Raji (cell line): Measurements from ENCODE around the gene PRR14L.

Experiments used
- POLR2A ChIP-seq: IDR thresholded peaks from 2 replicates; pipeline ENCODE4 v1.6.1; 2011; ENCODE audit warnings: low read depth, low read length, control low read depth; ENCODE audit not compliant: insufficient read depth

The PRR14L gene

DNA sequence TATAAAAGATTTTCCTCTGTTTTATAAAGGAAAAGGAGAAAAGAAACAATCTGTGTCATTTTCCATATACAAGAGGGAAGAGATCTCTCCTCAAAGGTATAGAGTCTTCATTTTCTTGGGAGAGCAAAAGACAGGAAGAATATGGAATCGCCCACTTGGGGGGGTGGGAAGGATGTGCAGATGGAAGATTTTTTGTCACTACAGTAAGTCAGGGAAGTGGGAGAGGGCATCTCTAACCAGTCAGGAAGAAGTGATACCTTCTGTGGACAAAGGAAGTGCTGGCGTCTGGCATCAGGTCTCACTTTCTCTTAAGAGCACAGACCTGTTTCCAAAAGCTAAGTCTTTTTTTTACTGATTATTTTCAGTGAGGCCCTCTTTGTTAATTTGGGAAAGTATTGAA, 1.4 kb downstream of the PRR14L start:
- no peak for TF ChIP-seq POLR2A

DNA sequence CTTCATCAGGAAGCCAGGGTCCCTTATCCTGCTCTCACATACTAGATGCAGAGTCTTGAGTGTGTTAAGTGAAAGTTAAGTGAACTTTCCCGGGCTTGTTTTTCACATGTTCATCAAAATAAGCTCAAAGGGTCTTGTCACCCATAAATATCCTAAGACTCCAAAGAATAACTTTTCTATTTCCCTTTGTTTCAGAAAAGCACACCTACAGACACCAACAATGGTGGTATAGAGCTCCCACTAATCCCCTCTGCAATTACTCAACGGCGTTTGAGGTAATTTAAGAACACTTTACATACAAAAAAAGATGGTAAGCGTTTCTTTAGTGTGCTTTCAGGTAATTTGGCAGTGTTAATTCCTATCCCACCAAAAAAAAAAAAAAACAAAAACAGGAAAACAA, 2.5 kb downstream of the PRR14L start:
- no peak for TF ChIP-seq POLR2A

- TF ChIP-seq POLR2A, result no peak
These were observed 6.1 kb downstream of the PRR14L start for GRCh38 chr22:31743871-31744270.

DNA sequence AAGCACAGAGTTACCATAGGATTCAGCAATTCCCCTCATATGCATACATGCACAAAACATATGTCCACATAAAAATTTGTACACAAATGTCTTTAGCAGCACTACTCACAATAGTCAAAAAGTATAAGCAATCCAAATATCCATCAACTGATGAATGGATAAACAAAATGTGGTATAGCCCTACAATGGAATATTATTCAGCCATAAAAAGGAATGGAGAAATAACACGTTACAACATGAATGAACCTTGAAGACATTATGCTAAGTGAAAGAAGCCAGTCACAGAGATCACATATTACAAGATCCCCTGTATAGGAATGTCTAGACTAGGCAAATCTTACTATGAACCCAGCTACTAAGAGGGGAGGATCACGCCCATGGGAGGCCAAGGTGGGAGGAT, 7.2 kb downstream of the PRR14L start:
- TF ChIP-seq POLR2A, result no peak

DNA sequence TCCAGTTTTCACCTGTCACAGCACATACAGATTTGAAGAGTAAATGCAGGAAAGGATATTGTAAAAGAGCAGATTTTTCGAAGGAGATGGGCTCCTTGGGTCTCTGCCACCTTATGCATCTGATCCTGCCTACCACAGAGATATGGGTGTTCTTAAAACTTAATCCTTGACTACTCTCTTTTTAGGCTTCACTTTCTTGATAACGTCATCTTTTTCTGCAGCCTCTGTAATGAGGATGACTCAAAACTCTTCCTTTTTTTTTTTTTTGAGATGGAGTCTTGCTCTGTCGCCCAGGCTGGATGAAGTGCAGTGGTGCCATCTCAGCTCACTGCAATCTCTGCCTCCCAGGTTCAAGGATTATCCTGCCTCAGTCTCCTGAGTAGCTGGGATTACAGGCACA, 7.8 kb downstream of the PRR14L start:
- no peak for TF ChIP-seq POLR2A

DNA sequence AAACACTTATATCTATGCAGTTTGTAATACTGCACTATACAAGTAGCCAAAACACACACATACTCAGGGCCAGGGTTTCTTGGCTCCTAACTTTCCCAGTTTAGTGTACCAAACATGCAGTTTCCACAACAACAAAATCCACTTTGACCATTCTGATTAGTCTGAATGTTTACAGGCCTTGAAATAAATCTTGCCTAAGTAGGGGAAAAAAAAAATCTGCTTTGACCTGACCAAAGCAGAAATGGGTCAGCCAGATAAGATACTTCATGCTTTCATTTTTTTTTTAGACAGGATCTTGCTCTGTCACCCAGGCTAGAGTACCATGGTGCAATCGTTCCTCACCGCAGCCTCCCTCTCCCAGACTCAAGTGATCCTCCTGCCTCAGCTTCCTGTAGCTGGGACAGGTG, 10.1 kb downstream of the PRR14L start:
- TF ChIP-seq POLR2A, result no peak

DNA sequence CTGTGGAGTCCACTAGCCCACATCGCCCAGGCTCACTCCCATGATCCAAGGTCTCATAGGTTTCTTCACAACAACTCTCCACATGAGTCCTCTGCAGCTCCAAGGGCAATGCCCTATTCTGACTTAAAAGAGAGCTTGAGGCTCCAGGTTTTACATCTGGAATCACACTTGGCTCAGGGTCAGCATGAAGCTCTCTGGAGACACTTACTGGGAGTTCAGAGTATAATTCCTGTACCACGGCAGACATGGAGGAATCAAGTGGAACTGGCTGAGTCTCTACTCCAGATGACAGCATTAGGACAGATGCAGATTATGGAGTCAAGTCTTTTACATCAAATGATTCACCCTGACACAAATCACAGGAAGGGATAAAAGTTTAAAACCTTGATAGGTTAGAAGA, 11.4 kb downstream of the PRR14L start:
- no peak for TF ChIP-seq POLR2A

DNA sequence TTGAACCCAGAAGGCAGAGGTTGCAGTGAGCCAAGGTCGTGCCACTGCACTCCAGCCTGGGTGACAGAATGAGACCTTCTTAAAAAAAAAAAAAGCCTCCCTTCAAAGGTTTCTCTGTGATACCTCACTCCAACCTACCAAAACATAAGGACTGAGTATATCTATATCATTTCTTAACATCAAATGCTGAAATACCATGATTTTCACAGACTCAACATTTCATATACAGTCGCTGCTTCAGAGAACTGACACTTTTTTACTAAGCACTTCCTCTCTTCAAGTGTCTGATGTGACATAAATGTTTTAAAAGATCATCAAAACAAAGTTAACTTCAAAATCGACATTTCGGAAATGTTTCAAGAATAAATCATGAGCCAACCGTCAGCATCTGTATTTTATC, 12.0 kb downstream of the PRR14L start:
- no peak for TF ChIP-seq POLR2A

GRCh38 chr22:31736458-31736857, 13.5 kb downstream of the PRR14L start:
- no peak for TF ChIP-seq POLR2A

DNA sequence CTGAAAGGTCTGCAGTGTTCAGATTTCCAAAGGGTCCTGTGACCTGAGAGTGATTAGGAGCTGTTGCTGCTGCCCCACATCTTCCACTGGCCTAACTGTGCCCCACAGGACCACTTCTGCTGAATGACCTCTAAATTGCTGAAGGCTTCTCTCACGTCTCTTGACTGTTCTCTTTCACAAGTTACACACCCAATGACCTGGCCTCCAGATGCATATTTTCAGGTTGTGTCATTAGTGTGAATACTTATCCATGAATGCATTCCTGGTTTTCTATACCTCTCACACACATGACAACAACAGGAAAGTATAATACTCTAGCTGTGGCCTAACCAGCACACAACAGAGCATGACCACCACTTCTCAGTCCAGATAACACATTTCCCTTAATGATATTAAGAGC, 15.4 kb downstream of the PRR14L start:
- no peak for TF ChIP-seq POLR2A

DNA sequence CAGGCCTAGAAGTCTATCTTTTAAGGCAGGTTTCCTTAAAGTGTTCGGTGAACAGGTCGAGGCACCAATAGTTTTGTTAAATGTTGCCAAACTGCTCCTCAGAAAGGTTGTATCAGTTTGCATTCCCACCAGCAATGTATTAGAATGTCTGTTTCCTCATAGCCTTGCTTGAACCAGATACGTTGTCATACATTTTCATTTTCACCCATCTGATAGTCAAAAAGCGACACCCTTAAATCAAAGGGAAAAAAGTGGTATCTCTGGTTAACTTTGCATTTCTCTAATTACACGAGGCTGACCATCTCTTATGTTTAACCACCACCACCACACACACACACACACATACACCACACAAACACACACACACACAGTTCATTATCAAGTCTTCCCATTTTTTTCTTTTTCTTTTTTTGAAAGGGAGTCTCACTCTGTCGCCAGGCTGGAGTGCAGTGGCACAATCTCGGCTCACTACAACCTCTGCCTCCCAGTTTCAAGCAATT, 16.3 kb downstream of the PRR14L start:
- TF ChIP-seq POLR2A, result no peak

DNA sequence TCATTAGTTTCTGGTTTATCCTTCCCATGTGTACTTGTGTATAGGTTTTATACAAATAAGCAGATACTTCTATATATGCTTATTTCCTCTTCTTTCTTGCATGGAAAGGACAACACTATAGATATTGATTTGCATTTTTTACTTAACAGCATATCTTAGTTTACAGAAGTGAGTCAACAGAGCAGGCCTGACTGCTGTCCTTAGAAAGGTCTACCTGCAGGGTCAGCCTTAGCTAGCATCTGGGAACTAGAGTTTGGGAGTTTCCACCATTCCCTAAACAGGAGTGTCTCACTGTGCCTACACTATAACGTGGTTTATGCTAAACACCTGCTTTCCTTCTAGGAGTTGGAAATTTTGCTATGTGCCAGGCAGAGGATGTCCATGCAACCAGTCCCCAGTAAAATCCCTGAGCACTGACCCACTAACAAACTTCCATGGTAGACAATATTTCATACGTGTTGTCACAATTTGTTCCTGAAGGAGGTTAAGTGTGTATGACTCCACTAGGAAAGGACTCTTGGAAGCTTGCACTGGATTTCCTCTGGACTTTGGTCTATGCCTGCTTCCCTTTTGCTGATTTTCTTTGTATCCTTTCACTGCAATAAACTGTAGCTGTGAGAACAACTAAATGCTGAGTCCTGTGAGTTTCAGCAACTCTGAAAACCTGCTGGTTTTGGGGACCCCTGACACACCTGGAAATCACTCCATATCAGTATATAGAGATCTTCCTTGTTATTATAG, 17.7 kb downstream of the PRR14L start:
- no peak for TF ChIP-seq POLR2A

GRCh38 chr22:31730344-31730711, 19.6 kb downstream of the PRR14L start:
- no peak for TF ChIP-seq POLR2A

DNA sequence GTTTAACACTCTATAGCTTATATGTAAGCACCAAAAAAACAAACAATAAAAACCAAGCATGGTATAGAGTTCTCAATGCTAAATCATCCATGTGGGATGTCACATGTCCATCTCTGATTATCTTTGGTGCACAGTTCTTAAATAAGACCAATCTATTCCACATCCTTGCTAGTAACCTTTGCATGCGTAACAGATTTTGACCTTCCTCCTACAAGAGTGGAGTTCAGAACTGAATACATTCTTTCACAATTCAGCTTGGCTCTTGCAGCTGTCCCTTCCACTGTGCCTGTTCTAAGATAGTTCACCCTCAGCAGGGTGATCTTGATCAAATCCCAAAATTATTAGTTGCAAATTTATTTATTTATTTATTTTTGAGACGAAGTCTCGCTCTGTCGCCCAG, 21.1 kb downstream of the PRR14L start:
- no peak for TF ChIP-seq POLR2A

- no peak for TF ChIP-seq POLR2A
These were observed 23.2 kb downstream of the PRR14L start for GRCh38 chr22:31726692-31727091.

GRCh38 chr22:31723723-31724122, 26.2 kb downstream of the PRR14L start:
- TF ChIP-seq POLR2A, result no peak

DNA sequence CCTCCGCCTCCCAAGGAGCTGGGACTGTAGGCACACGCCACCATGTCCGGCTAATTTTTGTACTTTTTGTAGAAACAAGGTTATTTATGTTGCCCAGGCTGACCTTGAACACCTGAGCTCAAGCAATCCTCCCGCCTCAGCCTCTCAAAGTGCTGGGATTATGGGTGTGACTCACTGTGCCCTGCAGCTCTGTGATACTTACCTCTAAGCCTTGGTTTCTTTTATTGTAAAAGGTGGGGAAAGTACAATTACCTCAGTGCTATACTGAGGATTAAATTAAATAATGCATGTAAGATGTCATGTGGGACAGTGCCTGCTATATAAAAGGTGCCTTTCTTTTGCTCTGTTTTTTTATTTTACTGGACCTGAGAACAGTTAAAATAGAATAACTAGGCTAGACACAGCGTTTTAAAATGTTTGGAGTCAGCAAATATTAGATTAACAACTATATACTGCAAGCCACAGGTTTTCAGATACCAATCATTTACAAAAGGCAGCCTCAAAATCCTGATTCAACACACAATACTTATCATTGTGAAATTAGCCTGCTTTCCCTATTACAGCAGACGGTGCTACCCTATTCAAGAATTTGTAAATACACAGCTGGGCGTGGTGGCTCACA, 30.0 kb downstream of the PRR14L start:
- TF ChIP-seq POLR2A, result no peak
